ENCODE measurements around the gene TMEM225B. TPM values are rescaled to one million over a fixed set of nuclear protein-coding genes. Genes with fewer than 3 reads are reported as not detected.

TMEM225B gene
- total and polyA plus RNA-seq, 9 donors = 0.25 to 3.5 (median 1.2) TPM

DNA sequence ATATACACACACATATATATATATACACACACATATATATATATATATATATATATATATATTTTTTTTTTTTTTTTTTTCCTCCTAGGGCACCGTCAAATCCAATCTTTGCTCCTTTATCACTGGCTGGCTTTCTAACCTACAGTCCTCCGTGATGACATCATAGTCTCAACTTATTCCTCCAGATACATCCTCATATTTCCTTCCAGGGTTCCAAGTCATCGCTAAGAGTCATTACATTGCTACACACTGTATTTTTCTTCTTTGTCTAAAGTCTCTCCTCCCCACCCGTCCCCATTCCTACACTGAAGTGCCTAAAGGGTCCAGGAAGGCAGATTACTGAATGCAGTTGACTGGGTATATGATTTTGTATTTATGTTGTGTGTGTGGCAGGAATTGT, 45.0 kb upstream of the TMEM225B start:
- Histone ChIP-seq H3K36me3 (no peaks in the 10 kb centered on the region), H3K27me3 (no peaks in the 10 kb centered on the region), H3K27ac (no peak overlapping the region), H3K4me3 (no peak overlapping the region), H3K4me1 (ENCODE audit: insufficient read depth) (peaks cover 5% of the 10 kb centered on the region), H3K9me3 (peaks cover 0 to 4% of the 10 kb centered on the region in 2 donors)
- intact Hi-C loops (cut with DNase I) = loop anchor here in 2 of 4 donors (5.0 to 10.0 kb wide), 4 partner anchors 46 to 148 kb away; partner anchors contain the start of genes BUD31 (in 1 of the 2), PDAP1 (in 1 of the 2), ZKSCAN5 (in 1 of the 2) and ZNF394 (in 1 of the 2)
- DNase-seq = no peak
- TF ChIP-seq CTCF (IDR thresholded peaks at IDR 0.05) (no peak), POLR2A (IDR thresholded peaks at IDR 0.05) (no peak), EP300 (IDR thresholded peaks at IDR 0.05) (no peak)
- WGBS, 3 donors = 89 to 94% (median 91%) methylated on average over 4 of the region's 4 CpGs

DNA sequence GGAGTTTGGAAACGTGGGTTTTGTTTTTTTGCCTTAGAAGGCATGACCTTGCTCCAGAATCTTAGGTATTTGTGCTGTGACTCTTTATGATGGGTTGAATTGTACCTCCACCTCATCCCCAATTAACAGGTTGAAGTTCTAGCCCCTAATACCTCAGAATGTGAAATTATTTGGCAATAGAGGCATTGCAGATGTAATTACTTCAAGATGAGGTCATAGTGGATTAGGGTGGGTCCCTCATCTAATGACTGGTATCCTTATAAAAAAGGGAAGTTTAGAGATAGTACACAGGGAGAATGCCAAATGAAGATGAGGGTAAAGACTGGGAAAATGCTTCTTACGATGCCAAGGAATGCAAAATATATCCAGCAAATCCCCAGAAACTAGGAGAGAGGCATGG, 43.1 kb upstream of the TMEM225B start:
- Histone ChIP-seq H3K36me3 (no peaks in the 10 kb centered on the region), H3K4me1 (ENCODE audit: insufficient read depth) (peaks cover 6% of the 10 kb centered on the region), H3K4me3 (no peak overlapping the region), H3K9me3 (no peaks in the 10 kb centered on the region), H3K27me3 (no peaks in the 10 kb centered on the region), H3K27ac (no peak overlapping the region)
- WGBS, 3 donors = 49 to 59% (median 50%) methylated on average over 2 of the region's 2 CpGs
- TF ChIP-seq EP300 (IDR thresholded peaks at IDR 0.05) = no peak
- TF ChIP-seq POLR2A (IDR thresholded peaks at IDR 0.05) = no peak
- no peak for TF ChIP-seq CTCF (IDR thresholded peaks at IDR 0.05)
- DNase-seq = no peak
- intact Hi-C loops (cut with DNase I) = loop anchor here in 2 of 4 donors (5.0 to 10.0 kb wide), 4 partner anchors 48 to 150 kb away; partner anchors contain the start of genes BUD31 (in 1 of the 2), PDAP1 (in 1 of the 2), ZKSCAN5 (in 1 of the 2) and ZNF394 (in 1 of the 2)

DNA sequence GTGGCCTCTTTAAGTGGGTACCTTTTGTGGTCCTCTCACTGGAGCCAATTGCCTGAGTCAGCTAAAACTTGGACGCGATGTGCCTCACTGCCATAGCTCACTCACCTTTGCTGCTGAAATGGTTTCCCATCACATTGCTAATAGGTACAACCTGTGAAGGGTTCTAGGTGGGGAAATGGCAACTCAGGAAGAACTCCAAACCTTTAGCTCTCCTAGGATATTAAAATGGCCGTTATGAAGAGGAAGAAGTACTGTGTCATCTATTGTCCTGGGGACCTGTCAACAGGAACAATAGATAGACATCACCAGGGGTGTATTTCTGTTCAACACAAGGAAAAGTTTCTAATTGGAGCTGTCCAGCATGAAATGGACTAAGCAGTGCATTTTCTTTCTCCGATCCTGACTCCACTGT, 40.9 kb upstream of the TMEM225B start:
- H3K9me3 ChIP-seq = no peaks in the 10 kb centered on the region
- no peak for DNase-seq
- intact Hi-C loops (cut with DNase I) = loop anchor here in 1 of 4 donors (10.0 kb wide), 2 partner anchors 68 to 152 kb away; partner anchors contain the start of genes BUD31 and PDAP1
- H3K27ac ChIP-seq = no peak overlapping the region
- H3K4me1 ChIP-seq (ENCODE audit: insufficient read depth) = peaks cover 1% of the 10 kb centered on the region
- no peaks in the 10 kb centered on the region for H3K27me3 ChIP-seq
- 71 to 80% (median 76%) methylated on average over 4 of the region's 4 CpGs for WGBS, 3 donors
- TF ChIP-seq EP300 (IDR thresholded peaks at IDR 0.05) = no peak
- no peak for TF ChIP-seq POLR2A (IDR thresholded peaks at IDR 0.05)
- no peak for TF ChIP-seq CTCF (IDR thresholded peaks at IDR 0.05)
- H3K36me3 ChIP-seq = no peaks in the 10 kb centered on the region
- H3K4me3 ChIP-seq = peak overlapping the region; percentile 72

DNA sequence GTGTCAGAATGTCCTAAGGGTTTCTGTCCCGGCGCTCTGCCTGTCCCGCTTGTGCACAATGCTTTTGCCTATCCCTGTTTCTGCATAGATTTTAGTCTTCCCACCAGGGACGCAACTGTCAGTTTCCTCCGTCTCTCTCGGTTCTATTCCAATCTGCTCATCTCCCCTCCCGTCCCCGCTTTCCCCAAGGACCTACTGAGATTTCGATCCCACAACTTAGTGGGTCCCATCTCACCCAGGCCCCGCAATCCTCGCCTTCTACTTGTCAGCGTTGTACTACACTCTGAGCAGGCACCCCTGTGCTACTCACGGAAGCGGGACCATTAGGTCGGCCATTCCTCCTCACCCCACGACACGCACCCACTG, 40.1 kb upstream of the TMEM225B start:
- no peak for DNase-seq
- H3K9me3 ChIP-seq = no peaks in the 10 kb centered on the region
- H3K4me3 ChIP-seq = peak overlapping the region; percentile 72
- H3K36me3 ChIP-seq = no peaks in the 10 kb centered on the region
- H3K27ac ChIP-seq = peak overlapping the region; percentile 88
- intact Hi-C loops (cut with DNase I) = loop anchor here in 1 of 4 donors (10.0 kb wide), 2 partner anchors 67 to 153 kb away; partner anchors contain the start of genes BUD31 and PDAP1
- H3K4me1 ChIP-seq (ENCODE audit: insufficient read depth) = peaks cover 1% of the 10 kb centered on the region
- TF ChIP-seq CTCF (IDR thresholded peaks at IDR 0.05) = no peak
- no peak for TF ChIP-seq EP300 (IDR thresholded peaks at IDR 0.05)
- no peak for TF ChIP-seq POLR2A (IDR thresholded peaks at IDR 0.05)
- H3K27me3 ChIP-seq = no peaks in the 10 kb centered on the region
- 0 to 1% (median 1%) methylated on average over 17 of the region's 17 CpGs for WGBS, 3 donors

Data from ovary (tissue), 9 donors.